LNCAP (cell line): ENCODE measurements around the gene RAB14.

Experiments
- TF ChIP-seq, protein P1 (sequence below): fragments of 450-650 bp; IDR thresholded peaks from 2 replicates; pipeline ENCODE4 v1.5.1; 2017; ENCODE audit warnings: mild to moderate bottlenecking

RAB14 gene

DNA sequence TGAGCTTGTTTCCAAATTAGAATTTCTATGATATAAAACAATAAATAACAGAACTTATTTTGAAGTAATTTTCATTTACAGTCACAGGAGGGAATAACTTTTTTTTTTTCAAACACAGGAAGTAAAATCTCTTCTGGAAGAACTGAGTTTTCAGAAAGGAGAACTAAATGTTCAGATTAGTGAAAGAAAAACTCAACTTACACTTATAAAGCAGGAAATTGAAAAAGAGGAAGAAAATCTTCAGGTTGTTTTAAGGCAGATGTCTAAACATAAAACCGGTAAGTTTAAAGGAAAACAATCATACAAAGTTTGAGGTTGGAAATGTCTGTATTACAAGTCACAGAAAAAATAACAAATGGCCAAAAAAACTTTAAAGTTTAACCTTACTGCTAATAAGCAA, 41.6 kb downstream of the RAB14 start:
- TF ChIP-seq, protein P1, sequence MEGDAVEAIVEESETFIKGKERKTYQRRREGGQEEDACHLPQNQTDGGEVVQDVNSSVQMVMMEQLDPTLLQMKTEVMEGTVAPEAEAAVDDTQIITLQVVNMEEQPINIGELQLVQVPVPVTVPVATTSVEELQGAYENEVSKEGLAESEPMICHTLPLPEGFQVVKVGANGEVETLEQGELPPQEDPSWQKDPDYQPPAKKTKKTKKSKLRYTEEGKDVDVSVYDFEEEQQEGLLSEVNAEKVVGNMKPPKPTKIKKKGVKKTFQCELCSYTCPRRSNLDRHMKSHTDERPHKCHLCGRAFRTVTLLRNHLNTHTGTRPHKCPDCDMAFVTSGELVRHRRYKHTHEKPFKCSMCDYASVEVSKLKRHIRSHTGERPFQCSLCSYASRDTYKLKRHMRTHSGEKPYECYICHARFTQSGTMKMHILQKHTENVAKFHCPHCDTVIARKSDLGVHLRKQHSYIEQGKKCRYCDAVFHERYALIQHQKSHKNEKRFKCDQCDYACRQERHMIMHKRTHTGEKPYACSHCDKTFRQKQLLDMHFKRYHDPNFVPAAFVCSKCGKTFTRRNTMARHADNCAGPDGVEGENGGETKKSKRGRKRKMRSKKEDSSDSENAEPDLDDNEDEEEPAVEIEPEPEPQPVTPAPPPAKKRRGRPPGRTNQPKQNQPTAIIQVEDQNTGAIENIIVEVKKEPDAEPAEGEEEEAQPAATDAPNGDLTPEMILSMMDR, result no peak

DNA sequence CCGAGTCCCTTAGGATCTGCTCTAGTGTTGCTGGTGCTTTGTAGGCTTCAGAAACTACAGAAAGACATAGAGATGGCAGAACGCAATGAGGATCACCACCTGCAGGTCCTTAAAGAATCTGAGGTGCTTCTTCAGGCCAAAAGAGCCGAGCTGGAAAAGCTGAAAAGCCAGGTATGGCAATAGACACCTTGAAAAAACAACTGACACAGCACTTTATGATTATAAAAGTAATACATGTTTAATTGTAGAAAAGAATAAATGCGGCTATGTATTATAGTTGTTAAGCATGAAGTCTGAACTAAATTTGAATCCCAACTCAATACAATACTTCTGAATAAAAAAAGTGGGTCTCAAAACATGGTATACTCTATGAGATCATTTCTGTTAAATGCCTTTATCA, 43.7 kb downstream of the RAB14 start:
- TF ChIP-seq, protein P1, result no peak

GRCh38 chr9:121156263-121156731, 45.4 kb downstream of the RAB14 start:
- TF ChIP-seq, protein P1, result no peak

GRCh38 chr9:121154782-121155181, 46.9 kb downstream of the RAB14 start:
- TF ChIP-seq, protein P1, result no peak

DNA sequence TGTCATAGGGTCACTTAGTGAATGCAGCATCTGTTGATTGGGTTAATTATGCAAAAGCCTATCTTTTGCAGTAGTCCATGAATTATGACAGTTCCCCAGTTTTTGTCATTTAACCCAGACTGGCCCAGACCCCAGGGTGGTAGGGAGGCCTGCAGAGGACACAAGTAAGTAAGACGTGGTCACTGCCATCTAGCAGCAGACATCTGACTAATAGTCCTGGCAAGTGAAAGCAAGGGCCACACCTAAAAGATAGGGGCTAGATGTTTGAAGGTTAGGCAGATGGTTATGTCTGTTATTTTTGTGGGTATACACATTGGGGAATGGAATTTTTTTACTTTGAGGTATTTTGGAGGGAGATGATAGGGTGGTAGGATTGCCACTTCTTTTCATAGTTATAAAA, 48.0 kb downstream of the RAB14 start:
- TF ChIP-seq, protein P1, result no peak

- TF ChIP-seq, protein P1, result no peak
Measured at GRCh38 chr9:121150188-121150587, 51.5 kb downstream of the RAB14 start.

- TF ChIP-seq, protein P1, result no peak
Measured at GRCh38 chr9:121144482-121144881, 57.2 kb downstream of the RAB14 start.

DNA sequence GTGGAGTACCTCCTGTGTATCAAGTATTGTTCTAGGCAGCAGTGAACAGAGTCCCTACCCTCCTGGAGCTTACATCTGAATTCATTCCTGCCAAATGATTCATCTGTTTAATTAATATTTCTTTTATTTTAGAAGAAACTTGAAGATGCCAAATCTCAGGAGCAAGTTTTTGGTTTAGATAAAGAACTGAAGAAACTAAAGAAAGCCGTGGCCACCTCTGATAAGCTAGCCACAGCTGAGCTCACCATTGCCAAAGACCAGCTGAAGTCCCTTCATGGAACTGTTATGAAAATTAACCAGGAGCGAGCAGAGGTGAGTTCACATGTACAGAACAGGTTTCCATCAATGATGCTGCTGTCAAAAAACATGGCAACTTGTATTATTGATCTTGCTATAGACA, 57.9 kb downstream of the RAB14 start:
- TF ChIP-seq, protein P1, result no peak
